Right atrium auricular region (tissue), 2 donors: Measurements from ENCODE around the gene VPS26C. TPM values are rescaled to one million over a fixed set of nuclear protein-coding genes. Genes with fewer than 3 reads are reported as not detected.

ENCODE experiments used
- DNase-seq: peaks from one replicate; pipeline ENCODE4 v3.0.0-alpha.2; 2019; ENCODE audit warnings: low spot score
- H3K27ac ChIP-seq, 2 donors: fragments of 200-600 bp; sonication (generic); 1 replicate in 1 of 2; 2 replicates in 1 of 2; pipeline ENCODE4 v1.5.1; 2016 to 2019
- H3K27me3 ChIP-seq, 2 donors: fragments of 200-600 bp; sonication (generic); one replicate each; pipeline versions ENCODE4 v1.5.1 to v1.6.0; 2017 to 2019
- H3K36me3 ChIP-seq: fragments of 200-600 bp; sonication (generic); one replicate; pipeline ENCODE4 v1.5.1; 2016
- H3K4me1 ChIP-seq, 2 donors: fragments of 200-600 bp; sonication (generic); one replicate each; pipeline versions ENCODE4 v1.5.1 to v1.6.0; 2017 to 2019
- H3K4me3 ChIP-seq, 2 donors: fragments of 200-600 bp; sonication (generic); 1 replicate in 1 of 2; 2 replicates in 1 of 2; pipeline ENCODE4 v1.5.1; 2017 to 2019; ENCODE audit warnings: mild to moderate bottlenecking in 1 of 2, moderate library complexity in 1 of 2
- H3K9me3 ChIP-seq, 2 donors: fragments of 200-600 bp; sonication (generic); one replicate each; pipeline ENCODE4 v1.5.1; 2019
- total RNA-seq, 2 donors: library from RNA; depleted of rRNA; stranded (reverse); fragments of >200 nt; gene quantifications; one replicate each; pipeline ENCODE4 v1.1.0, GENCODE V29; 2016
- TF ChIP-seq, protein P1 (sequence below), 2 donors: fragments of 200-600 bp; sonication (generic); IDR thresholded peaks; one replicate each; pipeline ENCODE4 v1.5.1; 2019; ENCODE audit warnings: antibody characterized with exemption in 2 of 2

Gene VPS26C
- total RNA-seq, 2 donors from 2014 or later, result 45.2 to 53.8 TPM

DNA sequence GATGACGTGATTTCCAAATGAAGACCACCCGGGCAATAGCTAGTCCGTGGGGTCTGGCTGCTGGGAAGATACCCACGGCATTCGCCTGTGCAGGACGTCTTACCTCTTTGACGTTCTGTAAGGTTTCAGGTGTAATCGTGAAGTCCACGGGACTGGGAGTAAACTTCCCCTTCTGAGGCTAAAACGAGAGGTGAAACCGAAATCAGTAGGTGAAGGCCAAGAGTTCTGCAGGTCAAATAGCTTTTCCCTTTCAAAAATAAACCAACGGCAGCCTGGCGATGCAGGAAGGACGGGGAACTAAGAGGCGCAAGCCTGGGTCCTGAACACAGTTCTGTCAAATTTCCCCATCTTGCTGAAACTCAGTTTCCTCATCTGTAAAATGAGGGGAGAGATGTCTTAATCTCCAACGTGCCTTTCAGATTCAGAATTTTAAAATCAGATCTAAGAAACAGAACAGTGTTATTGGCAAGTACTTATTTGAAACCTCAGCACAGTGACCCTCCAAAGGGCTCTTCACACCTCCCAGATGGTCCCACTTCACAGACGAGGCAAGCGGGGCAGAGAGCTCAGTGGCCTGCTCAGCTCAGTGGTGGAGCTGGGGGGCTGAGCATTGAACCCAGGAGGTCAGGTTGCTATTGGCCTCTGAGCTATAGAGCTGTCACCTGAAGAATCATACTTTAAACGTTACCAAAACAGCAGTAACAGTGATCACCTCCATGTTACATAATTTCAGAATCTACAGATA is 34.7 kb downstream of the VPS26C start:
- no peak for DNase-seq
- no peak overlapping the region for H3K27ac ChIP-seq
- H3K4me3 ChIP-seq, result no peak overlapping the region
- H3K27me3 ChIP-seq, result no peaks in the 10 kb centered on the region
- H3K36me3 ChIP-seq, result peaks cover 68% of the 10 kb centered on the region
- TF ChIP-seq, protein P1, sequence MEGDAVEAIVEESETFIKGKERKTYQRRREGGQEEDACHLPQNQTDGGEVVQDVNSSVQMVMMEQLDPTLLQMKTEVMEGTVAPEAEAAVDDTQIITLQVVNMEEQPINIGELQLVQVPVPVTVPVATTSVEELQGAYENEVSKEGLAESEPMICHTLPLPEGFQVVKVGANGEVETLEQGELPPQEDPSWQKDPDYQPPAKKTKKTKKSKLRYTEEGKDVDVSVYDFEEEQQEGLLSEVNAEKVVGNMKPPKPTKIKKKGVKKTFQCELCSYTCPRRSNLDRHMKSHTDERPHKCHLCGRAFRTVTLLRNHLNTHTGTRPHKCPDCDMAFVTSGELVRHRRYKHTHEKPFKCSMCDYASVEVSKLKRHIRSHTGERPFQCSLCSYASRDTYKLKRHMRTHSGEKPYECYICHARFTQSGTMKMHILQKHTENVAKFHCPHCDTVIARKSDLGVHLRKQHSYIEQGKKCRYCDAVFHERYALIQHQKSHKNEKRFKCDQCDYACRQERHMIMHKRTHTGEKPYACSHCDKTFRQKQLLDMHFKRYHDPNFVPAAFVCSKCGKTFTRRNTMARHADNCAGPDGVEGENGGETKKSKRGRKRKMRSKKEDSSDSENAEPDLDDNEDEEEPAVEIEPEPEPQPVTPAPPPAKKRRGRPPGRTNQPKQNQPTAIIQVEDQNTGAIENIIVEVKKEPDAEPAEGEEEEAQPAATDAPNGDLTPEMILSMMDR (IDR thresholded peaks at IDR 0.05), result no peak
- no peaks in the 10 kb centered on the region for H3K9me3 ChIP-seq
- no peaks in the 10 kb centered on the region for H3K4me1 ChIP-seq

DNA sequence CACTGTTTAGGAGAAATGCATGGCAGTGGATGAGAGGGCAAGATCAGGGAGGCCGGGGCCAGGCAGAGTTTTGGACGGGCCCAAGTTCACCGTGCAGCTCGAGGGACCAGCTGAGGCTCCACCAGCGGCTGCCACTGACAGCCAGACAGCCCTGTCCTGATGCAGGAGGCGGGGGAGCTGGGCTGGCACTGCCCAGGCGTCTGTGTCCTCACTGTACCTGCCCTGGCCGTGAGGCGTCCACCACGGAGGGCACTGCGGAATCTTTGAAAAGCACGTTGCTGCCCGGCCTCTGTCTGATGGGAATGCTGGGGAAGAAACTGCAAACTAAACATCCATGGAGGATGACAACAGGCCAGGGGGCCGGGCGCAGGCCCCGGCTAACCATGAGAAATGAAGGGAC is 35.5 kb downstream of the VPS26C start:
- H3K36me3 ChIP-seq, result peaks cover 69% of the 10 kb centered on the region
- no peak overlapping the region for H3K4me3 ChIP-seq
- no peaks in the 10 kb centered on the region for H3K4me1 ChIP-seq
- no peak overlapping the region for H3K27ac ChIP-seq
- DNase-seq, result no peak
- H3K27me3 ChIP-seq, result no peaks in the 10 kb centered on the region
- TF ChIP-seq, protein P1 (IDR thresholded peaks at IDR 0.05), result no peak
- H3K9me3 ChIP-seq, result no peaks in the 10 kb centered on the region

DNA sequence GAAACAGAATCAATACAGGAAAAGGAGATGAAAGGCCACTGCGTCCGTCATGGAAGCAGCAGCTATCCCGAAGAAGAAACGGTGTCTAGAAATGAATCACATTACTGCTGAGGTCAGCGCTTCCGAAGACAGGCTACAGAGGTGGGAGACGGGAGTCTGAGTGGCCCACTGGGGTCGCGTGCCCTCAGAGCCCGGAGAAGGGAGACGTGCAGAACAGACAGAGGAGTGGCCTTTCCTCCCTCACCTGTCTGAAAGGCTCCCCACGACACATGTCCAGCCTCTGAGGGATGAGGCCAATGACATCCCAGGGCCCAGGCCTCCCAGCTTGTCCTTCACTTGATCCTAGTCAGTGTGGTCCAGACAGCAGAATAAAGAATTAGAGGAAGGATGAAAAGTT is 35.9 kb downstream of the VPS26C start:
- TF ChIP-seq, protein P1 (IDR thresholded peaks at IDR 0.05), result no peak
- Histone ChIP-seq H3K9me3 (no peaks in the 10 kb centered on the region), H3K4me3 (no peak overlapping the region), H3K36me3 (peaks cover 69% of the 10 kb centered on the region), H3K27me3 (no peaks in the 10 kb centered on the region), H3K27ac (no peak overlapping the region), H3K4me1 (no peaks in the 10 kb centered on the region)
- DNase-seq, result no peak

DNA sequence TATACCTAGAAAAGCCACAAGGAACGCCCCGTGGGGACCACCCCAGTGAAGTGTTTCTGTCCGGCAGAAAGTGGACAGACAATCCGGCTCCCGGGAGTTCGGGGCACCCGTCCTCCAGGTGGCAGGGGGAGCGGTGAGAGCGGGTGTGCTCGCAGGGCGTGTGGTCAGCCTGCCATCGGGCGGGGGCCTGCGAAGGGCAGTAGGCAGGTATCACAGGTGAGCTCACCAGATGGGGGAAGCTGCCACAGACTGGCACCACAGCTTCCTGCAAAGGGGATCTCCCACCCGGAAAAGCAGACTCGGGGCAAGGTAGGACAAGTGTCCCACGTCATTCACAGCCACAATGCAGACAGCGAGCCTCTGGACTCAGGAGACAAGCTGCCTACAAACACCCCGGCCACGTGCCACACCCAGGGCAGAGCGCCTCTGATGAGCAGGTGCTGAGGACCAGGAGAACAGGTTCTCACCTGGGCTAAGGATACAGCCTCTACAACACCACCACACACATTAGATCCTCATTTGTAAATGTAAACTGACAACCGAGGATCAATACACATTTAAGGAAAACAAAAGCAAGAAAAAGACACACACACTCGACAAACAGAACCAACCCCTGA is 36.4 kb downstream of the VPS26C start:
- Histone ChIP-seq H3K9me3 (no peaks in the 10 kb centered on the region), H3K27ac (no peak overlapping the region), H3K4me3 (no peak overlapping the region), H3K36me3 (peaks cover 70% of the 10 kb centered on the region), H3K4me1 (no peaks in the 10 kb centered on the region), H3K27me3 (no peaks in the 10 kb centered on the region)
- no peak for DNase-seq
- TF ChIP-seq, protein P1 (IDR thresholded peaks at IDR 0.05), result no peak

DNA sequence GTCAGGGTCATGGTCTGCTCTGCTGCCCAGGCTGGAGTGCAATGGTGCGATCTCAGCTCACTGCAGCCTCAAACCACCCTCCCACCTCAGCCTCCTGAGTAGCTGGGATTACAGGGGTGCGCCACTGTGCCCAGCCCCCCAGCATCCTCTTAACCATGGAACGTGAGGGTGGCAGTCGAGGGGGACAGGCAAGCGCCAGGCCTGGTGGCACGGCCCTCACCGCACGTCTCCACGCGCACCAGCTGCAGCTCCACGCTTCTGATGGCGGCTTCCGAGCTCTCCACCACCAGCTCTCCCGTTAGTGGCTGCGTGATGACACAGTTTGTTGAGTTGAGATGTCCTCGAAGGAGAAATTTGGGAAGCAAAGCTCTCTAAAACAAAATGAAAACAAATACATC is 39.1 kb downstream of the VPS26C start:
- Histone ChIP-seq H3K27me3 (no peaks in the 10 kb centered on the region), H3K4me3 (no peak overlapping the region), H3K9me3 (no peaks in the 10 kb centered on the region), H3K27ac (no peak overlapping the region), H3K4me1 (no peaks in the 10 kb centered on the region), H3K36me3 (peaks cover 88% of the 10 kb centered on the region)
- DNase-seq, result no peak
- TF ChIP-seq, protein P1 (IDR thresholded peaks at IDR 0.05), result no peak
